HG03520 (cell line): ENCODE data around the gene GPBAR1.

ENCODE experiments used
- ATAC-seq: cut with Tn5 transposase; IDR thresholded peaks from one replicate; pipeline ENCODE4 v1.9.1; 2021; ENCODE audit warnings: mild to moderate bottlenecking, moderate library complexity; ENCODE audit not compliant: unreplicated experiment

Gene GPBAR1

DNA sequence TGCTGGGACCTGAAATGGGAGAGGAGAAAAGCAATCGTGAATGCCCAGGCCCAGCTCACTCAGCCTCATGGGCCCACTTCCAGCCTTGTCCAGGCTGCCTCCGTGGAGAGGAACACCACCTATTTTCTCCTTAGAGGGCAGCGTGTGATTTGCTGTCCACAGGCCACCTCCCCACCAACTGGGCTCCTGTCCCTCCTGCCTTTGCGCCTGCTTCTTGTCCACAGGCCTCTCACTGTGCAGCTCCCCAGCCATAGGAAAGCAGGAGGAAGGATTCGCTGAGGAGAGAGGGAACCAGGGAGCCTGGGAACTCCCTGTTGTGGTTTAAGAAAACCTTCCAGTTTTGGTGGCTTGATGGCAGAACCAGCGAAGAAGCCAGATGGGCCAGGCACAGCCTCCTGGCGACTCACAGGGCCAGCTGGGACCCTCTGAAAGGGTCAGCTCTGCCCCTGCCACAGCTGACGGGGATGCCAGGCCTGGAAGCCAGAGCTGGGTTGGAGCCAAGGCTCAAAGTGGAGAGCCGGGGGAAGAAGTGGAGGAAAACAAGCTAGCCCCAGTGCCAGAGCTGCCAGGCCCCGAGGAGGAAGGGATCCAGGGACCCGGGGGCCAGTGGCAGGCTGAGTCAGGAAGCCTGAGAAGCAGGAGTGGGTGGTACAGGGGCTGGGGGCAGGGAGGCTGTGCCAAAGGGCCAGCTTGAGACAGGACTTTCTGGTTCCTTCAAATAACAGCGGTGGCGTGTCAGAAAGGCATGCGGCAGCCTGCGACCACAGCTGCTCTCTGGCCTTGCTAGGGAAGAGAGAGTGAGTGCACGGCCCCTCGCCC, 21.6 kb downstream of the GPBAR1 start:
- ATAC-seq, result no peak

DNA sequence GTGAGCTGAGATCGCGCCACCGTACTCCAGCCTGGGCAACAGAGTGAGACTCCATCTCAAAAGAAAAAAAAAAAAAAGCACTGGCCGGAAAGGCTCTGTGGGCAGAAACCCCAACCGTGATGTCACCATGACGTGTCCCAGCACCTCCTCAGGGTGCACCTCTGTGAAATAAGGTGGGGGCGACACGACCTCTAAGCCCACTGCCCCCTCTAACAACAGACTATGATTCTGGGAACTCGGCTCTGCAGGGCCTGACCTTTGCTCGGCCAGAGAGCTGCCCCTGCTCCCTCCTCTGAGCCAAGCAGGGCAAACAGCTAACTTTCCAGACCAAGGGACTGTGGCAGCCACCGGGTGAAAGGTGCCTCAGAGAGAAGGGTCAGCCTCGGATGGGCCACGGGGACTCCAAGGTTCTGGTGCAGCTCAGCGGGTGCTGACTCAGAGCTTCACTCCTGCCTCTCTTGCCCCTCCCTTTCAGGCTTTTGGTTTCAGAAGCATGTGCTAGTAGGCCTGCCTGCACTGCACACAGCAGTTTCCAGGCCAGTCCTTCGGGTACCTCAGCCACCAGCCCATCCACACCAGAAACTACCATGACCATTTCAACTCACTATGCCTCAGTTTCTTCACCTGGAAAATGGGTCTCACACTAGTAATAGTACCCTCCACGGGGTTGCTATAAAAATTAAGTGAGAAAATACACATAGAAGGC, 23.4 kb downstream of the GPBAR1 start:
- ATAC-seq, result peak; percentile 54

- no peak for ATAC-seq
Observed at GRCh38 chr2:218285604-218286003, 24.8 kb downstream of the GPBAR1 start.

DNA sequence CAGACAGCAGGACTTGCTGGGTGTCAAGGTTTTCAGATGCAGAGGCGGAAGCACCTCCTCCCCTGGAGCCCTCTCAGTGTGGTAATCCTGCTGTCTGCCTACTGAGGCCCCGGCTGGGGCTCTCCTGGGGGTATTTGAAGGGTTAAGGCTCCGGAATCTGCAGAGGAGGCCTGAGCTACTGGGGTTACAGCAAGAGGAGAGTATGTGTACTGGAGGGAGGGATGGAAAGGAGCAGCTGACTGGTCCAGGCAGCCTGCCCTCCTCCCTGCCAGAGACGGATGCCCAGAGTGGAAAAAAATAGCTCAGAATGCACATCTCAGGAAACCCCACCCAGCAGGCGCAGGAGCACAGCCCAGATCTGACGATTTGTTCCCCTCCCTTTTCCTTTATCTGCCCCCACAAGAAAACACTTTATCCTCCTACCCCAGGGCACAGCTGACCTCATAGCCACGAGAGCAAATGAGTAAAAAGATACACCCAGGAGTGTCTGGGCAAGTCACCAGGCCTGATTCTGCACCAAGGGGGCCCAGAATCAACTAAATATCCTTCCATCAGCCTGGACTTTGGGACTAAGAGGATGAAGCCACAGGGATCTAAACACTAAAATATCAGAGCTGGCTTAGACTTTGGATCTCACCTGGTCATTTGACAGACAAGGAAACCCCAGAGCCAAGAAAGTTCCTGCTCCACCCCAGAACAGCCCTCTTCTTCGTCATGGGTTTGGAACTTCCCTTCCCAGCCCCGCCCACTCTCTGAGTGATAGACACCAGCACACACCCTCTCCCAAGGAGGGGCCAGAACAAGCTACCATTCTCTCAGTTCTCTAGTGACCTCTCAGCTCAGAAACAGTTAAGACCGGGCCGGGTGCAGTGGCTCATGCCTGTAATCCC, 26.0 kb downstream of the GPBAR1 start:
- ATAC-seq, result peak; percentile 49

DNA sequence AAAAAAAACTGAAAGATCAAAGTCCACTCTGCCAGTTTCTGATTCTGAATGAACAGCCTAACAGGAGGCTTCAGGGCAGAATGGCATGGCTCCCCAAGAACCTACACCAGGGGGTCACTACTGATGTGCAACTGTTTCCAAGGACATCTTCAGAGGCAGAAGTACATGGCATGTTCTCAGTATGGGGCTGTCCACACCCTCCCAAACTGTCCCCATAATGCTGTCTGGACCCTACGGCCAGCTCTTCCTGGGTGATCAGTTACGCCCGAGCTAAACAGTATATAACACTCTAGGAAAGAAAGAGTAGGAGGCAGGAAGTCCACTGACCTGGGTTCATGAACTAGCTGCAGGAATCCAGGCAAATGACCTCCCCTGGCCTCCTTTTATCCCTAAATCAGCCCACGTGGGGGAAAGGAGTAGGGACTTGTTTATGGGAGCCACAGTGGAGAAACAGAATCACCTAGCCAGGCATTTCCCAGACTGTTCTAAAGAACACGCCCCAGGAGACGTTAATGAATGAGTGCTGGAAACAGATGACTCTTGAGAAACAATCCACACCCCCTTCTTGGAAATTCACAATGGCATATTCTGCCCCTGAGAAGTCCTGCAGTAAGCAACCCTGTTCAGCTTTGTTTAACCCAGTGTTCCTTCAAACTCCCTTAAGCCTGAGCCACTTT, 29.0 kb downstream of the GPBAR1 start:
- ATAC-seq, result no peak

DNA sequence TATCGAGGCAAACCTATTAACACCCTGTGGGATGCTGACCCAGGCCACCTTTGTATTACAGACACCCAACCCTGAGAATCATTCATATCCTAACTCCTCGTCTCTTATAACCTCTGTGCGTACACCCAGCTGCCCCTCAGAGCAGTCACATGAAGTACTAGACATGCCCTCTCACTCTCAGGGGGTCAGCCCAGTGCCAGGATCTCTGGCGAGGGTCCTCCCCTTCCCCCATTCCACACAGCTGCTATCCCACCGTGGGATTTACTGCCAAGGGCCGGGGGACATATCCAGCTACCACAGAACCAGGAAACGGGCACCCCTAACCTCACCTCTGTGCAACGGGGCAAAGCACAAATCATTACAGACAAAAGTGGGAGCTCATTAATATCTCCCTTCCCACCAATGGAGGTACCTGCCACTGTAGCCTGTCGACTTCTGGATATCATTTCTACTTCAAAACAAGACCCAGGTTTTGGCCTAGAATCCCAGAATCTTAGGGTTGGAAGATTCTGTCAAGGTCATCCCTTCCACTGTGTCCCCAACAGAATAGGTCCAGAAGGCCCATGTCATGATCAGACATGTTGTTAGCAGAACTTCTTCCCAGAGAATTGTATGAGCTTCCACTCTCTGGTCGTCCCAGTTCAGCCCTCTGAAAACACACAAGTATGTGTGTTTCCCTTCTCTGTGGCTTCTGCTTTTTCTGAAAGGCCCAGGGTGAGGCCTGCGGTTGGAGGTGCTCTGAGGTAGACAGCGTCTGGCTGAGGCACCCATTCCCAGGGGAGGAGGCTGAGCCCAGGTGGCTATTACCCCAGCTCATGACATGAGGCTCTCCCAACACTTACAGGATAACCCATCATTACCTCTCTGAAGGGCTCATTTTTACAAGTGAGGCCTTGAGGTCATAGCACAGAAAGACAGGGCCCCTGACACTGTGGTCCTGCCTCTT, 29.8 kb downstream of the GPBAR1 start:
- ATAC-seq, result peak; percentile 42

DNA sequence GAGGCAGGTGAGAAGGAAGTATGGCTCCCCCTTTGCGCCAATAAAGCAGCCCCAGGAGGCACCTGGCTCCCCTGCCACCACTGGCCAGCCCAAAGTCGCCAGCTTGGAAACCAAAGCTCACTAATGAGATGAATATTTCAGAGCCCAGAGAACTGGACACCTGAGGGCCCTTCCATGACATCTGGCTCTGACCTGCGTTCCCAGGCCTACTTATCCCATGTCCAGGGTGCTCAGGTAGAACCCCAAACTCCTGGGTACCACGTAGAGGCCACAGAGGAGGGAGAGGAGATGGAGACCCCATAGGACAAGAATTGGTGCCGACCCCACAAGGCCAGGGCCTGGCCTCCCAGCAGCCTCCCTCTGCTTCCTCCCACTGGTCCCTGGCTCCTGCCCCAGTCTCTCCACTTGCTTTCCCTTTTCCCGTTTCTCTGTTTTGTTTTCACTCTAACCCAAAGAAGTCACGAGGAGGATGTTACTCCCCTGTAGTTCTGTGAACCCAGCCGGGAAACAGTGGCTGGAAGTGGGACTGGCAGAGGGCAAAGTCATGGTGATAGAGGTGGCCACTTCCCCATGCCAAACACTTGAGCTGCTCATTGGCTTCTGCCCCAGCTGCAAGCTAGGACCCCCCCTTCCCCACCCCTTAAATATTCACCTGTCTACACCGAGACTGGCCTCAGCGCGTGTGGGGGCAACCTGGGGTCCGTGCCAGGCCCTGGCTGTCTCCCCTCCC, 30.7 kb downstream of the GPBAR1 start:
- ATAC-seq, result no peak

GRCh38 chr2:218292048-218293014, 31.5 kb downstream of the GPBAR1 start, which contains the start of gene TMBIM1:
Gene TMBIM1 (minus strand): TSS chr2:218292503. CDS start chr2:218282141, 10,362 bp downstream.
- ATAC-seq, result peak; percentile 60

GRCh38 chr2:218293715-218294429, 33.1 kb downstream of the GPBAR1 start:
- ATAC-seq, result no peak

GRCh38 chr2:218294430-218295022, 33.7 kb downstream of the GPBAR1 start:
- ATAC-seq, result no peak

GRCh38 chr2:218295029-218295428, 34.2 kb downstream of the GPBAR1 start:
- no peak for ATAC-seq

- ATAC-seq, result no peak
Observed at GRCh38 chr2:218296200-218296599, 35.4 kb downstream of the GPBAR1 start.

- no peak for ATAC-seq
Observed at GRCh38 chr2:218296847-218297246, 36.0 kb downstream of the GPBAR1 start.

- ATAC-seq, result no peak
Observed at GRCh38 chr2:218298314-218298875, 37.6 kb downstream of the GPBAR1 start.

DNA sequence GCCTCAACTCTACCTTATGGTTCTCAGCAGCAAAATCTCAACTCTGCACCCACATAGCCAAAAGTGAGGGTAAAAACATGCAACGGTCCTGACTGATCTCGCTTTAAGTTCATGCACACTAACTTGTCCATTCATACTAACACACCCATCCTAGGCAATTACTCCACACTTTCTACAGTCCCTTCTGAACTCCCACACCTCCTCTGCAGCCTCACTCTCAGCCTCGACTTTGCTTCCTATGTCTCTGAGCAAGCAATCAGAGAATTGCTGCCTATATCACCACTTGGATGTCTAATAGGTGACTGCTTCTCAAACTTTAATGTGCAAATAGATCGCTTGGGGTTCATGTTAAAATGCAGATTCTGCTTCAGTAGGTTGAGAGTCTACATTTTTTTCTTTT, 39.3 kb downstream of the GPBAR1 start:
- ATAC-seq, result no peak

- peak; percentile 72 for ATAC-seq
Observed at GRCh38 chr2:218301176-218301819, 40.5 kb downstream of the GPBAR1 start.
